ENCODE data around the gene UGT2B17.

DNA sequence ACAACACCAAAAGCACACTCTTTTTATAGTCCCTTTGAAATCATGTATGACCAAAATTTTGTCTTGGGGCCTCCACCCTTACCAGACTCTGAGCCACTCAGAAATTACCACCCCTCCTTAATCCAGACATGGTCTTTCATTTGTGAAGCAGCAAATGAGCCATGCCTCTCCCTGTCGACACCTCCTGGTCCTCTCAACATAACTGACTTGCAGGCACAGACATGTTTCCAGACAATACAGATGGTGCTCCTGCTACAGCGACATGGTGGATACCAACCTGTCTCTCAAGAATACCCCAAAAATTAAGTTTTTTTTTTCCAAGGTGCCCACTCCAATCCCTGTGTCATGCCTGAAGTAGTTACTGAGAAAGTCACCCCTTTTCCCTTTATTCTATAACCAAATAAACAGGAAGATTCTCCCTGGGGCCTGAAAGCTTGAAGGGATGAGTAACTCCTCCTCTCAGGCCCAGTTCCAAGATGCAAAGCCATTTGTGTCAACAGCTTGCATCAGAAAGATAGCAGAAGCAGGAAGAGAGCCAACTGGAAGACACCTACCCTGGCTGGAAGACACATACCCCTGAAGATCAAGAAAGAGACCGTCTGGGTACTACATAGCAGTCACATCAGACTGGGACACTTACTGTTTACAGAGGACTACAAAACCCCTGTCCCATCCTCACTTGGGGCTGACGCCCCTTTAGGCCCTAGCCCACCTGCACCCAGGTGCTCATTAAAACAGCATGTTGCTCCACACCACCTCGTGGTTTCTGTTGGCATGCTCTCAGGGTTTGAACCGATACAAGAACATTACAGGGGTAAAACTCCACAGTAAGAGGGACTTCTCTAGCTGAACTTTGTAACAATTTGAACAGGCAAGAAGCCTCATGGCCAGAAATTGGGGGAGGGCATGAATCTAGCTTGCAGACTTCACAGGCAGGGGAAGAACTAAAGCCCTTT, 5.5 kb upstream of the UGT2B17 start:
- TF ChIP-seq EZH2 (IDR thresholded peaks at IDR 0.05; ENCODE audit: insufficient read depth, poor library complexity, severe bottlenecking) (no peak), EZH2phosphoT487 (IDR thresholded peaks at IDR 0.05; ENCODE audit: insufficient read depth, low read depth) (no peak)
